PC-3 (cell line): Measurements from ENCODE around the gene KYAT1. TPM values are rescaled to one million over a fixed set of nuclear protein-coding genes. Genes with fewer than 3 reads are reported as not detected.

Experiments
- ATAC-seq: fragments of 200-7000 bp; cut with Tn5 transposase; 2 replicates; pipeline ENCODE4 v1.9.1; 2020; ENCODE audit warnings: mild to moderate bottlenecking, moderate library complexity
- BruUV-seq: library from RNA; stranded (reverse); fragments of 400-500 nt; replicated peaks from 2 replicates; lab custom pipeline; 2021; lab: Mats Ljungman, UMichigan
- CTCF ChIA-PET: fragments of 300-600 bp; sonication (Branson Sonifier 250); formaldehyde crosslinking; loops from one replicate; lab custom pipeline; 2022; ENCODE audit warnings: antibody characterized with exemption; lab: Charles Lee
- POLR2A ChIA-PET: fragments of 300-600 bp; sonication (Branson Sonifier 250); formaldehyde crosslinking; loops from one replicate; lab custom pipeline; 2022; ENCODE audit warnings: antibody characterized with exemption; ENCODE audit not compliant: unreplicated experiment; lab: Charles Lee
- DNase-seq: peaks from one replicate; pipeline ENCODE4 v3.0.0-alpha.2; 2015
- H2AFZ ChIP-seq: fragments of 300-600 bp; sonication (generic); 2 replicates; pipeline ENCODE4 v1.6.0; 2016; ENCODE audit warnings: antibody characterized with exemption, low read length
- H3F3A ChIP-seq: fragments of 300-600 bp; sonication (generic); one replicate; pipeline ENCODE4 v1.6.0; 2017; ENCODE audit warnings: antibody characterized with exemption, low read length, control low read depth, mild to moderate bottlenecking; ENCODE audit not compliant: unreplicated experiment
- H3K27ac ChIP-seq: fragments of 300-600 bp; sonication (generic); 2 replicates; pipeline ENCODE4 v1.5.1; 2016; ENCODE audit warnings: mild to moderate bottlenecking, low read length
- H3K27me3 ChIP-seq: fragments of 300-600 bp; sonication (generic); 2 replicates; pipeline ENCODE4 v1.6.1; 2016; ENCODE audit warnings: low read length, mixed read lengths
- H3K36me3 ChIP-seq: fragments of 300-600 bp; sonication (generic); 2 replicates; pipeline ENCODE4 v1.6.1; 2016; ENCODE audit warnings: low read depth, mixed run types, low read length, mixed read lengths
- H3K4me1 ChIP-seq: fragments of 300-600 bp; sonication (generic); 2 replicates; pipeline ENCODE4 v1.5.1; 2016; ENCODE audit warnings: low read length; ENCODE audit not compliant: insufficient read depth
- H3K4me2 ChIP-seq: fragments of 300-600 bp; sonication (generic); 2 replicates; pipeline ENCODE4 v1.6.0; 2016; ENCODE audit warnings: low read length
- H3K4me3 ChIP-seq: fragments of 300-600 bp; sonication (generic); 2 replicates; pipeline ENCODE4 v1.5.1; 2016; ENCODE audit warnings: mild to moderate bottlenecking, low read length, mixed read lengths
- H3K79me2 ChIP-seq: fragments of 300-600 bp; sonication (generic); 2 replicates; pipeline ENCODE4 v1.6.1; 2017; ENCODE audit warnings: low read length, mixed read lengths
- H3K9ac ChIP-seq: fragments of 300-600 bp; sonication (generic); 2 replicates; pipeline ENCODE4 v1.6.0; 2016; ENCODE audit warnings: mild to moderate bottlenecking, low read length
- H3K9me2 ChIP-seq: fragments of 300-600 bp; sonication (generic); replicated peaks from 2 replicates; pipeline ENCODE4 v1.6.1; 2016; ENCODE audit warnings: mixed run types, low read length, mixed read lengths
- H3K9me3 ChIP-seq: fragments of 300-600 bp; sonication (generic); 2 replicates; pipeline ENCODE4 v1.6.1; 2016; ENCODE audit warnings: low read length, mixed read lengths
- H4K20me1 ChIP-seq: fragments of 300-600 bp; sonication (generic); 2 replicates; pipeline ENCODE4 v1.6.1; 2016; ENCODE audit warnings: low read length, mixed read lengths
- EZH2 ChIP-seq: fragments of 300-600 bp; sonication (generic); IDR thresholded peaks from one replicate; pipeline ENCODE4 v1.6.1; 2017; ENCODE audit warnings: antibody characterized with exemption, mild to moderate bottlenecking, low read length; ENCODE audit not compliant: unreplicated experiment
- EZH2phosphoT487 ChIP-seq: fragments of 300-600 bp; sonication (generic); IDR thresholded peaks from 2 replicates; pipeline ENCODE4 v1.6.1; 2018; ENCODE audit warnings: mild to moderate bottlenecking, antibody characterized with exemption, low read length, borderline replicate concordance
- intact Hi-C: fragments of 100-400 bp; cut with micrococcal nuclease; formaldehyde crosslinking; loops from 2 replicates; pipeline ENCODE4 v1.9.0; 2023
- total RNA-seq: library from RNA; depleted of rRNA; stranded (reverse); fragments of >200 nt; gene quantifications from 2 replicates; pipeline ENCODE4 v1.2.3, GENCODE V29; 2014
- TF ChIP-seq, protein P1 (sequence below): fragments of 300-600 bp; sonication (generic); conservative IDR thresholded peaks from 2 replicates; pipeline ENCODE4 v1.5.1; 2017; ENCODE audit warnings: antibody characterized with exemption, low read depth, mild to moderate bottlenecking, low read length

Gene KYAT1
- total RNA-seq, 1 experiment from 2014 or later, result 7.4 TPM

DNA sequence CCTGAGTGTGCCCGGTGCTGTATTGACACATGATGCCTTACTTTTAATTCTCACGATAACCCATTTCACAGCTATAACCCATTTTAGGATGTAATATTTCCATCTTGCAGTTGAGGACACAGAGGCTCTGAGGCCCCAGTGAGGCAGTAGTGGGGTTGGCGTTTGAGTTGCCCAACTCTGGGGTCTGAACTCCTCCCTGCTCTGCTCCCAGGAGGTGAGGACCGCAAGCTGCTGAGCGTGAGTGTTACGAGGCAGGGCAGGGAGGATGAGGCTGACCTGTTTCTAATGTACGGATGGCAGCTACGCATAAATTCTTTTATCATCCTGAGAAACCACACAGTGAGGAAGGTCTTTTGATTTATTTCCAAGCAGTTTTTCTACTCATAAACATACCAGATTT, 11.6 kb upstream of the KYAT1 start:
- Histone ChIP-seq H3K4me2 (no peak overlapping the region), H3K27me3 (no peaks in the 10 kb centered on the region), H3K4me1 (peaks cover 23% of the 10 kb centered on the region), H3K27ac (peak overlapping the region; percentile 76; the same call in 1 of the 2 replicates), H3K9me3 (no peaks in the 10 kb centered on the region), H2AFZ (no peak overlapping the region), H3K4me3 (no peak overlapping the region), H3K9ac (no peak overlapping the region), H3F3A (no peaks in the 10 kb centered on the region), H3K36me3 (peaks cover 11% of the 10 kb centered on the region; the same call in 1 of the 2 replicates), H3K9me2 (no peaks in the 10 kb centered on the region), H4K20me1 (no peaks in the 10 kb centered on the region), H3K79me2 (peaks cover 52% of the 10 kb centered on the region)
- no peak for ATAC-seq
- CTCF ChIA-PET, result no interaction called here
- BruUV-seq, result no TSS peak
- POLR2A ChIA-PET, result no interaction called here
- no peak for DNase-seq
- TF ChIP-seq EZH2phosphoT487 (no peak), EZH2 (no peak)
- TF ChIP-seq, protein P1, sequence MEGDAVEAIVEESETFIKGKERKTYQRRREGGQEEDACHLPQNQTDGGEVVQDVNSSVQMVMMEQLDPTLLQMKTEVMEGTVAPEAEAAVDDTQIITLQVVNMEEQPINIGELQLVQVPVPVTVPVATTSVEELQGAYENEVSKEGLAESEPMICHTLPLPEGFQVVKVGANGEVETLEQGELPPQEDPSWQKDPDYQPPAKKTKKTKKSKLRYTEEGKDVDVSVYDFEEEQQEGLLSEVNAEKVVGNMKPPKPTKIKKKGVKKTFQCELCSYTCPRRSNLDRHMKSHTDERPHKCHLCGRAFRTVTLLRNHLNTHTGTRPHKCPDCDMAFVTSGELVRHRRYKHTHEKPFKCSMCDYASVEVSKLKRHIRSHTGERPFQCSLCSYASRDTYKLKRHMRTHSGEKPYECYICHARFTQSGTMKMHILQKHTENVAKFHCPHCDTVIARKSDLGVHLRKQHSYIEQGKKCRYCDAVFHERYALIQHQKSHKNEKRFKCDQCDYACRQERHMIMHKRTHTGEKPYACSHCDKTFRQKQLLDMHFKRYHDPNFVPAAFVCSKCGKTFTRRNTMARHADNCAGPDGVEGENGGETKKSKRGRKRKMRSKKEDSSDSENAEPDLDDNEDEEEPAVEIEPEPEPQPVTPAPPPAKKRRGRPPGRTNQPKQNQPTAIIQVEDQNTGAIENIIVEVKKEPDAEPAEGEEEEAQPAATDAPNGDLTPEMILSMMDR, result no peak
- intact Hi-C loops, result loop anchor here (2.0 kb wide), 1 partner anchor 41 kb away; no protein-coding TSS in a partner anchor

DNA sequence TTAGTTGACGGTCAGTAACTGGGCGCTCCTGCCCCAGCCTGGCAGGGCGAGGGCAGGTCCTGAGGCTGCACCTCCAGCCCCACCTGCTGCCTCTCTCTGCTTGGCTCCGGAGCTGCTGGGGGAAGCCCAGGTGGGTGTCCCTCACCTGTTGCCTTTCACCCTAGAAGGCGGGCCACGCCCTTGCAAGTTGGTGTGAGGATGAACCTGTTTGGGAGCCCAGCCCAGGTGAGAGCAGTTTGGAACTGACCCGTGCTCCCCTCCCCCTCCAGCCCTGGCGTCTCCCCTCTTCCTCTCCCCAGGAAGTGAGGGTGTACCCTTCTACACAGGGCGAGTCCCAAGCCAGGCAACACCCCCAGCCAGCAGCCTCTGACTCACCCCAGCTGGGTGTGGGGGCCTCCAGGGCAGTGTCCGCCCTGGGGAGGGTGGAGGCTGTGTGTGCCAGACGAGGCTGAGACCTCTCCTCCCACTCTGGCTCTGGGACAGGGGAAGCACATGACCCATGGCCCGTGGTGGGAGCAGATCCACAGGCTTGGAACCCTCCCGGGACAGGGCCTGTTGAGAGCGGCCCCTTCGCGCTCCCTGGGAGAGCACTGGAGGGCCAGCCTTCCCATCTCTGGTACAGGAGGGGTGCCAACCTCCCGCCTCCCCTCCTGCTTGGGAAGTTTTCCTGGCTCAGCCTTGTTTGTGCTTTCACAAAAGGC, 10.6 kb upstream of the KYAT1 start:
- Histone ChIP-seq H3K4me1 (peaks cover 29% of the 10 kb centered on the region), H3K27me3 (no peaks in the 10 kb centered on the region), H3K9ac (peak overlapping the region; percentile 66), H3K9me3 (no peaks in the 10 kb centered on the region), H3K9me2 (no peaks in the 10 kb centered on the region), H3K79me2 (peaks cover 55% of the 10 kb centered on the region), H3K4me2 (peak overlapping the region; percentile 49), H3F3A (no peaks in the 10 kb centered on the region), H3K36me3 (peaks cover 11% of the 10 kb centered on the region; the same call in 1 of the 2 replicates), H4K20me1 (no peaks in the 10 kb centered on the region), H3K27ac (peak overlapping the region; percentile 76), H2AFZ (peak overlapping the region; percentile 63; the same call in 1 of the 2 replicates), H3K4me3 (peak overlapping the region; percentile 31; the same call in 1 of the 2 replicates)
- CTCF ChIA-PET, result interaction anchor here (0.6 kb wide), 1 partner anchor 24 kb away, joined by 7 read pairs; no protein-coding TSS in a partner anchor
- no TSS peak for BruUV-seq
- TF ChIP-seq, protein P1, result no peak
- no peak for TF ChIP-seq EZH2
- no peak for TF ChIP-seq EZH2phosphoT487
- ATAC-seq (peak; percentile 91), DNase-seq (peak; percentile 89)
- intact Hi-C loops, result loop anchor here (2.0 kb wide), 1 partner anchor 40 kb away; no protein-coding TSS in a partner anchor
- POLR2A ChIA-PET, result no interaction called here
